Muscle layer of colon (tissue), 2 donors: Measurements from ENCODE around the gene C1QTNF7.

Experiments
- H3K27ac ChIP-seq: one replicate; pipeline ENCODE4 v1.7.0; 2013; ENCODE audit warnings: low read depth, mild to moderate bottlenecking, low read length, moderate library complexity
- H3K27me3 ChIP-seq, 2 donors: one replicate each; pipeline ENCODE4 v1.7.0; 2013; ENCODE audit warnings: low read length in 2 of 2, mild to moderate bottlenecking in 2 of 2; ENCODE audit not compliant: insufficient read depth in 2 of 2, control insufficient read depth in 1 of 2
- H3K36me3 ChIP-seq: one replicate; pipeline ENCODE4 v1.7.0; 2013; ENCODE audit warnings: mild to moderate bottlenecking, low read length; ENCODE audit not compliant: insufficient read depth
- H3K4me1 ChIP-seq: one replicate; pipeline ENCODE4 v1.7.0; 2013; ENCODE audit warnings: mild to moderate bottlenecking, low read length; ENCODE audit not compliant: insufficient read depth
- H3K4me3 ChIP-seq, 2 donors: one replicate each; pipeline ENCODE4 v1.7.0; 2013; ENCODE audit warnings: low read length in 2 of 2, low read depth in 1 of 2, mild to moderate bottlenecking in 1 of 2, moderate library complexity in 1 of 2
- H3K9ac ChIP-seq: one replicate; pipeline ENCODE4 v1.7.0; 2013; ENCODE audit warnings: low read length
- H3K9me3 ChIP-seq: one replicate; pipeline ENCODE4 v1.7.0; 2013; ENCODE audit warnings: mild to moderate bottlenecking, low read length
- donor health status: abdominal sarcoma.
- donor health status: Adenocarcinoma of cecum.

The C1QTNF7 gene

GRCh38 chr4:15427701-15428100 lies at the start of gene C1QTNF7:
Gene C1QTNF7, plus strand, starts transcription at chr4:15428033. Its CDS starts 7,711 bp downstream, at chr4:15435744.
- Histone ChIP-seq H3K9me3 (no peaks in the 10 kb centered on the region), H3K27me3 (no peaks in the 10 kb centered on the region), H3K27ac (peak within 1 kb of the TSS; percentile 8), H3K9ac (no peak within 1 kb of the TSS), H3K36me3 (no peaks in the 10 kb centered on the region), H3K4me3 (no peak within 1 kb of the TSS), H3K4me1 (peaks cover 19% of the 10 kb centered on the region)

GRCh38 chr4:15378062-15378461 lies 49.8 kb upstream of the C1QTNF7 start:
- no peak overlapping the region for H3K9ac ChIP-seq
- no peaks in the 10 kb centered on the region for H3K27me3 ChIP-seq
- peaks cover 14% of the 10 kb centered on the region for H3K4me1 ChIP-seq
- no peaks in the 10 kb centered on the region for H3K9me3 ChIP-seq
- H3K4me3 ChIP-seq: no peak overlapping the region
- H3K27ac ChIP-seq: no peak overlapping the region
- H3K36me3 ChIP-seq: no peaks in the 10 kb centered on the region

GRCh38 chr4:15378493-15378892 lies 49.3 kb upstream of the C1QTNF7 start:
- H3K4me1 ChIP-seq: peaks cover 14% of the 10 kb centered on the region
- H3K36me3 ChIP-seq: no peaks in the 10 kb centered on the region
- no peaks in the 10 kb centered on the region for H3K9me3 ChIP-seq
- H3K27ac ChIP-seq: peak overlapping the region; percentile 16
- no peak overlapping the region for H3K4me3 ChIP-seq
- no peaks in the 10 kb centered on the region for H3K27me3 ChIP-seq
- H3K9ac ChIP-seq: no peak overlapping the region

GRCh38 chr4:15381806-15382338 lies 46.0 kb upstream of the C1QTNF7 start:
- no peaks in the 10 kb centered on the region for H3K36me3 ChIP-seq
- no peak overlapping the region for H3K27ac ChIP-seq

GRCh38 chr4:15382669-15383273 lies 45.1 kb upstream of the C1QTNF7 start:
- no peaks in the 10 kb centered on the region for H3K36me3 ChIP-seq
- H3K4me3 ChIP-seq: no peak overlapping the region
- no peak overlapping the region for H3K9ac ChIP-seq
- peaks cover 13% of the 10 kb centered on the region for H3K4me1 ChIP-seq
- no peaks in the 10 kb centered on the region for H3K27me3 ChIP-seq
- no peak overlapping the region for H3K27ac ChIP-seq
- no peaks in the 10 kb centered on the region for H3K9me3 ChIP-seq

More at GRCh38 chr4:15381806-15382338, 46.0 kb upstream of the C1QTNF7 start:
- Histone ChIP-seq H3K27me3 (no peaks in the 10 kb centered on the region), H3K9me3 (no peaks in the 10 kb centered on the region), H3K4me3 (no peak overlapping the region), H3K9ac (no peak overlapping the region), H3K4me1 (peaks cover 13% of the 10 kb centered on the region)

- Histone ChIP-seq H3K36me3 (no peaks in the 10 kb centered on the region), H3K27me3 (no peaks in the 10 kb centered on the region), H3K4me1 (peaks cover 18% of the 10 kb centered on the region), H3K4me3 (no peak overlapping the region), H3K9me3 (no peaks in the 10 kb centered on the region), H3K27ac (no peak overlapping the region), H3K9ac (no peak overlapping the region)
These were observed 42.3 kb upstream of the C1QTNF7 start for GRCh38 chr4:15385515-15385914.

GRCh38 chr4:15385928-15386327 lies 41.9 kb upstream of the C1QTNF7 start:
- H3K4me3 ChIP-seq: no peak overlapping the region
- no peaks in the 10 kb centered on the region for H3K36me3 ChIP-seq
- H3K9ac ChIP-seq: no peak overlapping the region
- H3K4me1 ChIP-seq: peaks cover 18% of the 10 kb centered on the region
- no peak overlapping the region for H3K27ac ChIP-seq
- no peaks in the 10 kb centered on the region for H3K9me3 ChIP-seq
- no peaks in the 10 kb centered on the region for H3K27me3 ChIP-seq

GRCh38 chr4:15390494-15390893 lies 37.3 kb upstream of the C1QTNF7 start:
- H3K36me3 ChIP-seq: no peaks in the 10 kb centered on the region
- H3K9me3 ChIP-seq: no peaks in the 10 kb centered on the region
- no peak overlapping the region for H3K27ac ChIP-seq
- H3K4me3 ChIP-seq: no peak overlapping the region
- H3K9ac ChIP-seq: no peak overlapping the region
- H3K4me1 ChIP-seq: peaks cover 19% of the 10 kb centered on the region
- no peaks in the 10 kb centered on the region for H3K27me3 ChIP-seq

GRCh38 chr4:15392053-15392805 lies 35.6 kb upstream of the C1QTNF7 start:
- Histone ChIP-seq H3K4me1 (peaks cover 12% of the 10 kb centered on the region), H3K27me3 (no peaks in the 10 kb centered on the region), H3K9ac (no peak overlapping the region), H3K4me3 (no peak overlapping the region), H3K36me3 (no peaks in the 10 kb centered on the region), H3K27ac (no peak overlapping the region), H3K9me3 (no peaks in the 10 kb centered on the region)

- Histone ChIP-seq H3K36me3 (no peaks in the 10 kb centered on the region), H3K9ac (no peak overlapping the region), H3K27me3 (no peaks in the 10 kb centered on the region), H3K27ac (peak overlapping the region; percentile 29), H3K4me3 (no peak overlapping the region), H3K4me1 (peaks cover 14% of the 10 kb centered on the region), H3K9me3 (no peaks in the 10 kb centered on the region)
These were observed 32.5 kb upstream of the C1QTNF7 start for GRCh38 chr4:15395311-15395710.

GRCh38 chr4:15396157-15396800 lies 31.6 kb upstream of the C1QTNF7 start:
- H3K27me3 ChIP-seq: no peaks in the 10 kb centered on the region
- no peaks in the 10 kb centered on the region for H3K9me3 ChIP-seq
- no peaks in the 10 kb centered on the region for H3K36me3 ChIP-seq
- no peak overlapping the region for H3K9ac ChIP-seq
- no peak overlapping the region for H3K27ac ChIP-seq
- H3K4me3 ChIP-seq: no peak overlapping the region
- peaks cover 23% of the 10 kb centered on the region for H3K4me1 ChIP-seq
